Tibial nerve (tissue), 3 donors: Measurements from ENCODE around the gene TNFRSF25.

Experiments used
- POLR2A ChIP-seq, 2 donors: fragments of 450-650 bp; IDR thresholded peaks; one replicate each; pipeline ENCODE4 v1.6.1; 2017; ENCODE audit warnings: antibody characterized with exemption in 2 of 2, mild to moderate bottlenecking in 2 of 2, moderate library complexity in 2 of 2
- TF ChIP-seq, protein P1 (sequence below), 5 experiments: fragments of 200-600 bp in 3 of 5; fragments of 450-650 bp in 2 of 5; sonication (generic) in 3 of 5; IDR thresholded peaks; one replicate each; pipeline ENCODE4 v1.5.1; 2016 to 2019; ENCODE audit warnings: antibody characterized with exemption in 5 of 5, mild to moderate bottlenecking in 3 of 5, moderate library complexity in 2 of 5

- TF ChIP-seq, protein P1, sequence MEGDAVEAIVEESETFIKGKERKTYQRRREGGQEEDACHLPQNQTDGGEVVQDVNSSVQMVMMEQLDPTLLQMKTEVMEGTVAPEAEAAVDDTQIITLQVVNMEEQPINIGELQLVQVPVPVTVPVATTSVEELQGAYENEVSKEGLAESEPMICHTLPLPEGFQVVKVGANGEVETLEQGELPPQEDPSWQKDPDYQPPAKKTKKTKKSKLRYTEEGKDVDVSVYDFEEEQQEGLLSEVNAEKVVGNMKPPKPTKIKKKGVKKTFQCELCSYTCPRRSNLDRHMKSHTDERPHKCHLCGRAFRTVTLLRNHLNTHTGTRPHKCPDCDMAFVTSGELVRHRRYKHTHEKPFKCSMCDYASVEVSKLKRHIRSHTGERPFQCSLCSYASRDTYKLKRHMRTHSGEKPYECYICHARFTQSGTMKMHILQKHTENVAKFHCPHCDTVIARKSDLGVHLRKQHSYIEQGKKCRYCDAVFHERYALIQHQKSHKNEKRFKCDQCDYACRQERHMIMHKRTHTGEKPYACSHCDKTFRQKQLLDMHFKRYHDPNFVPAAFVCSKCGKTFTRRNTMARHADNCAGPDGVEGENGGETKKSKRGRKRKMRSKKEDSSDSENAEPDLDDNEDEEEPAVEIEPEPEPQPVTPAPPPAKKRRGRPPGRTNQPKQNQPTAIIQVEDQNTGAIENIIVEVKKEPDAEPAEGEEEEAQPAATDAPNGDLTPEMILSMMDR (IDR thresholded peaks at IDR 0.05): no peak
- TF ChIP-seq POLR2A (IDR thresholded peaks at IDR 0.05): no peak
Measured at GRCh38 chr1:6488602-6489382, 22.8 kb upstream of the TNFRSF25 start.
